Adipocyte (in vitro differentiated cells): ENCODE results near the gene MPPED1.

Source experiments
- DNase-seq: peaks from one replicate; pipeline ENCODE4 v3.0.0-alpha.2; 2015; ENCODE audit warnings: low read depth
- H3K27me3 ChIP-seq: replicated peaks from 2 replicates; pipeline ENCODE4 v1.7.0; 2013; ENCODE audit warnings: mild to moderate bottlenecking, low read length, moderate library complexity; ENCODE audit not compliant: control insufficient read depth, insufficient read depth
- H3K36me3 ChIP-seq: 2 replicates; pipeline ENCODE4 v1.7.0; 2013; ENCODE audit warnings: low read length, mild to moderate bottlenecking, moderate library complexity; ENCODE audit not compliant: control insufficient read depth, insufficient read depth, severe bottlenecking
- H3K4me1 ChIP-seq: 2 replicates; pipeline ENCODE4 v1.7.0; 2013; ENCODE audit warnings: mild to moderate bottlenecking, low read length, moderate library complexity; ENCODE audit not compliant: control insufficient read depth, insufficient read depth
- H3K4me3 ChIP-seq: 2 replicates; pipeline ENCODE4 v1.7.0; 2013; ENCODE audit warnings: mild to moderate bottlenecking, low read length, moderate library complexity
- H3K9ac ChIP-seq: 2 replicates; pipeline ENCODE4 v1.7.0; 2013; ENCODE audit warnings: mild to moderate bottlenecking, low read length, moderate library complexity
- H3K9me3 ChIP-seq: 2 replicates; pipeline ENCODE4 v1.7.0; 2013; ENCODE audit warnings: mild to moderate bottlenecking, low read length, moderate library complexity; ENCODE audit not compliant: control insufficient read depth

Gene MPPED1

DNA sequence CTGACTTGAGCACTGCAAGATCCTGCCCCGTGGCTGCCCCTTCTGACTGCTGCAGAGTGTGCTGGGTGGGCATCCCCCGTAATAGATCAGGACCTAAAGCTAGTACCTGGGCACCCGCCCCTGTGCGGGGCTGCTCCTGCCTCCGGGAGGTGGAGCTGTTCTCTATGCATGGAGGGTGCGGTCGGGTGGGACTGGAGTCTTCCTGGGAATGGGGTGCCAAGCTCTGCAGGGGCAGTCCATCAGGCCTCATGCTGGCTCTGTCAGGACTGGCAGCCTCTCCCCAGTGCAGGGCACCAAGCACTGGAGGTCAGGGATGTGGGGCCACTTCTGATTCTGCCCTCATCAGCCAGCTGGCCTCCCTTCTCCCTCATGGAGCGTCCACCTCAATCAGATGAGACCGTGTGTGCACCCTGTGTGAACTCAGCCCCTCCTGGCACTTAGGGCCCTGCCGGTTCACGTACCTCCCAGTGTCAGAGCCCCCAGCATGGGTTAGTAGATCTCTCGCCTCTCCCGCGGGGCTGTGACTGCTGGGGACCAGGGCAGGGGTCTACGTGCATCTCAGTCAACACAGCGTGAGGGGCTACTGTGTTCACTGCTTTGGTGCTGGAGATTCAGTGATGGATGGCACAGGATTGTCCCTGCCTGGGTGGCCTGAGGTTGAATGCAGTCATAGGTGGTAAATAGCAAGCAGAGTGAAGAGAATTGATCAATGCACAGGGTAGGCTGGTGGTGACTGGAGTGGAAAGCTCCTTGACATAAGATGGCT is 30.8 kb downstream of the MPPED1 start:
- Histone ChIP-seq H3K36me3 (no peaks in the 10 kb centered on the region), H3K9ac (no peak overlapping the region), H3K9me3 (no peaks in the 10 kb centered on the region), H3K27me3 (peaks cover 58% of the 10 kb centered on the region), H3K4me1 (no peaks in the 10 kb centered on the region), H3K4me3 (no peak overlapping the region)
- no peak for DNase-seq

DNA sequence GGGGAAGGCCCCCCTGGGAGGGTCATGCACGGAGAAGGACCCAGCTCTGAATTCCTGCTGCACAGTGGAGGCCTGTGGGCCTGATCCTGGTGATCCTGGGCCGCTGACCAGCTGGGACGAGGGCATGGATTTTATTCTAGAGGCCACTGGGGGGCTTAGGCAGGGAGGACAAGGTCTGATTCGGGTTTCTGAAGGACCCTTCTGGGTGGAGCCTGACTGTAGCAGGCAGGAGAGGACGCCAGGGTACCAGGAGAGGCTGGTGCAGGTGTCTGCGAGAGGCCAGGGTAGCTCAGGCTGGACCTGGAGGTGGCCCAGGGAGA is 31.3 kb downstream of the MPPED1 start:
- Histone ChIP-seq H3K27me3 (peaks cover 53% of the 10 kb centered on the region), H3K4me3 (no peak overlapping the region), H3K9ac (no peak overlapping the region), H3K36me3 (no peaks in the 10 kb centered on the region), H3K9me3 (no peaks in the 10 kb centered on the region), H3K4me1 (no peaks in the 10 kb centered on the region)
- DNase-seq, result no peak

DNA sequence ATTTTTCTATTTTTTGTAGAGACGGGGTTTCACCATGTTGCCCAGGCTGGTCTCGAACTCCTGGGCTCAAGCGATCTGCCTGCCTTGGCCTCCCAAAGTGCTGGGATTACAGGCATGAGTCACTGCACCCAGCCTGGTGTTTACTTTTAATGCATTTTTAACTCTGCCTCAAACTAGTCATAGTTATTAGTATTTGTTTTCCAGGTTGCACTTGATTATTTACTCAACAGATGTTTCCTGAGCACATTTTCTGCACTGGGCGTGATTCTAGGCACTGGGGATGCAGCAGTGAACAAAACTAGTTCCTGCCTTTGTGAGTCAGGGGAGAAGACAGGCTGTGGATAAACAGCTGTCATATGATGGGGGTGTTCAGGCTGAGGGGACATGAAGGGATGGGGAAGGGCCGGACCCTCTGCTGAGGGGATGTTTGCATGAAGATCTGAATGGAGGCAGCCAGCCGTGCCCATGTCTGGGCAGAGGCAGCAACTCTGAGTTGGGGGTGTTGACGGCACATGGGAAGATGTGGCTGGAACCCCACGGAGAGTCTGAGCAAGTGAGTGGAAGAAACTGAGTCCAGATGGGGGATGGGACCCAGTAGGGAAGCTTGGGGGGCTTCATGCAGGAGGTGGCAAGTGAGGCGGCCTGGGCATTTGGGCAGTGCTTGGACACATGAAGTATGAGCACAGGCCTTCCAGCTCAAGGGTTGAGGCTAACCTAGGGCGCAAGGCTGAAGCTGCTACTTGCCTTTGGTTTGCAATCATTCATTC is 34.4 kb downstream of the MPPED1 start:
- Histone ChIP-seq H3K9ac (no peak overlapping the region), H3K27me3 (peaks cover 28% of the 10 kb centered on the region), H3K4me3 (no peak overlapping the region)

DNA sequence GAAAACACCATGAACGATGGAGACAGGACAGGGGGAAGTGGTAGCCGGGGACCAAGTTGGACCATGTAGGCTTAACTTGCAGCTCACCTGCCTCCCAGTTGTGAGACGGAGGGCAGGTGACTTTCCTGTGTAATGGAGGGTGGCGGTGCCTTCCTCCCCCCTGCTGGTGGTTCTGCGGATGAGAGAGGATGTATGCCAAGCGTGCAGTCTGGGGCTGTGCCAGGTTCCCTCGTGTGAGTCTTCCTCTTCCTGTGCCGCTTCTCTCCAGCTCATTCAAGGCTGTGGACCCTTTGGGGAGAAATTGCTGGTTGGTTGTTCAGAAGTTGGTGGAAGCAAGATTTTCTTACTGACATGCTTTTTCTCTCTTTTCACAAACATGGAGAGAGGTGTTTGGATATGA is 35.1 kb downstream of the MPPED1 start:
- Histone ChIP-seq H3K4me3 (no peak overlapping the region), H3K9me3 (no peaks in the 10 kb centered on the region), H3K36me3 (no peaks in the 10 kb centered on the region), H3K27me3 (peaks cover 24% of the 10 kb centered on the region), H3K4me1 (no peaks in the 10 kb centered on the region), H3K9ac (no peak overlapping the region)
- no peak for DNase-seq

More for the DNA sequence above, 34.4 kb downstream of the MPPED1 start:
- no peak for DNase-seq
- H3K36me3 ChIP-seq, result no peaks in the 10 kb centered on the region
- no peaks in the 10 kb centered on the region for H3K9me3 ChIP-seq
- H3K4me1 ChIP-seq, result no peaks in the 10 kb centered on the region

DNA sequence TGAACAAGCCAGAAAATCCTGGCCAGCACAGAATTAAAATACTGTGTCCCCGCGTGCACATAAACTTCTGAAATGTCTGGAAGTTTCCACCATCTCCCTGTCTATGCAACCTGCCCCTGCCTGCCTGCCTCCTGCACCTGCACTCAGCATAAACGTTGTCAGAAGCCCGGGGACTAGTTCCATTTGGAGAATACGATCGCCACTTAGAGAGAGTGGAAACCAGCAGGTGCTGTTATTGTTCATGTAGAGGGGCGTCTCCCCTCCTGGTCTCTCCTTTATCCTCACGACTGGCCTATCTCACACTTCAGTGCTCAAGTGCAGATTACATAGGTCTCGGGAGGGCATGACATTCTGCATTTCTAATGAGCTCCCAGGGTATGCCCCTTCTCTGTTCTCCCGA is 35.6 kb downstream of the MPPED1 start:
- Histone ChIP-seq H3K9me3 (no peaks in the 10 kb centered on the region), H3K4me3 (no peak overlapping the region), H3K27me3 (peaks cover 22% of the 10 kb centered on the region), H3K36me3 (no peaks in the 10 kb centered on the region), H3K4me1 (no peaks in the 10 kb centered on the region), H3K9ac (no peak overlapping the region)
- DNase-seq, result no peak

DNA sequence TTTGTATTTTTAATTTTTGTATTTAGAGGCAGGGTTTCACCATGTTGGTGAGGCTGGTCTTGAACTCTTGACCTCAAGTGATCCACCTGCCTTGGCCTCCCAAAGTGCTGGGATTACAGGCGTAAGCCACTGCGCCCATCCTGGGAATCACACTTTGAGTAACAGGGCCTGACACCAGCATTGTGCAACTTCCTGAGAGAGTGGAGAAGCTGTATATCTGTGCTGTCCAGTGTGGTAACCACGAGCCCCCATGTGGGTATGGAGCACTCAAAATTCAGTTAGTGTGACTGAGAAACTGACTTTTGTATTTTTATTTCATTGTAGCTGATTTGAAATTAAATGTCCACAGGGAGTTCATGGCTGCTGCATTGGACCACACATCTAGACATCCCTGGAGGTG is 36.2 kb downstream of the MPPED1 start:
- peaks cover 20% of the 10 kb centered on the region for H3K27me3 ChIP-seq
- DNase-seq, result no peak
- H3K4me3 ChIP-seq, result no peak overlapping the region
- no peaks in the 10 kb centered on the region for H3K36me3 ChIP-seq
- H3K4me1 ChIP-seq, result no peaks in the 10 kb centered on the region
- H3K9ac ChIP-seq, result no peak overlapping the region
- H3K9me3 ChIP-seq, result no peaks in the 10 kb centered on the region

DNA sequence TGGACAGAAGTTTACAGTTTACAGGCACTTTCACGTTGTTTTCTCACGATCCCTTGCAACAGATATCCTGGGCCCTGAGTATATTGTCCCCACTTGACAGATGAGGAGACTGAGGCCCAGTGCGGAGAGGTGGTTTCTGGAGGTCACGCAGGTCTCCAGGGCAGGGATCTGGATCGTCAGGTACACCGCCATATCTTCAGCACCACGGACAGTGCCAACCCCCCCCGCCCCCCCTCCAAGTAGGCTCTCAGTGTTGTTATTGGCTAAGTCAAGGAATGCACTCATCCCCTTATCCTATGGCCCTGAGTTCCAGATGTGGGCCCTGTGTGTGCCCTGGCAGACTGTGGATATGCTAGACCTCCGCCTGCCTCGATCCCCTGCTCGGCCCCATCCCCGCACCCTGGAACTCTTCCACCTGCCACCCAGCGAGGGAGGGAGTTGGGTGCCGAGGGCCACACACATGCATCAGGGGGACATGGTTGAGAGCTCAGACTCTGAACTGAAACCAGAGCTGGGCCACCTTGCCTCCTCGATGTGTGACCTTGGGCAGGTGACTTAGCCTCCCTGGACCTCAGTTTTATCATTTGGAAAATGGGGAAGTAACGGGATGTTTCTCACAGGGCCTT is 37.5 kb downstream of the MPPED1 start:
- no peaks in the 10 kb centered on the region for H3K4me1 ChIP-seq
- H3K4me3 ChIP-seq, result no peak overlapping the region
- H3K9me3 ChIP-seq, result no peaks in the 10 kb centered on the region
- H3K36me3 ChIP-seq, result no peaks in the 10 kb centered on the region
- peaks cover 20% of the 10 kb centered on the region for H3K27me3 ChIP-seq
- no peak overlapping the region for H3K9ac ChIP-seq
- no peak for DNase-seq

DNA sequence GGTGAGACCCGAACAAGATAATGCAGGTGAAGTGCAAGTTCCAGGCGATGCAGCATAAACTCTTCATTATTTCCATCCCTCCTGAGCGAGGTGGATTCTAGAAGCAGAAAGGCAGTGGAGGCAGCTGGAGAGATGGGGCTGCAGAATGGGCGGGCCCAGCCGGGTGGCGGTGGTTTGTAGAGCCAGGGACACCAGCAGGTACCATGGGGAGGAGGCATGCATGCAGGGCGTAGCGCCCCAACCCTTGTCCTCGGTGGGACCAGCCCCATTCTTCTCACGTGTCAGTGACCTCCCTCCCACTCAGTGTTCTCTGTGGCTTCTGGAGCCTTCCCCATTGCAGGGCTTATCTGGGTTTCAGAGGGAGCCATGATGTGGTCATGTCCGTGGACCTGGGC is 38.0 kb downstream of the MPPED1 start:
- Histone ChIP-seq H3K9me3 (no peaks in the 10 kb centered on the region), H3K4me1 (no peaks in the 10 kb centered on the region), H3K36me3 (no peaks in the 10 kb centered on the region), H3K4me3 (no peak overlapping the region), H3K9ac (no peak overlapping the region), H3K27me3 (peaks cover 20% of the 10 kb centered on the region)
- no peak for DNase-seq

DNA sequence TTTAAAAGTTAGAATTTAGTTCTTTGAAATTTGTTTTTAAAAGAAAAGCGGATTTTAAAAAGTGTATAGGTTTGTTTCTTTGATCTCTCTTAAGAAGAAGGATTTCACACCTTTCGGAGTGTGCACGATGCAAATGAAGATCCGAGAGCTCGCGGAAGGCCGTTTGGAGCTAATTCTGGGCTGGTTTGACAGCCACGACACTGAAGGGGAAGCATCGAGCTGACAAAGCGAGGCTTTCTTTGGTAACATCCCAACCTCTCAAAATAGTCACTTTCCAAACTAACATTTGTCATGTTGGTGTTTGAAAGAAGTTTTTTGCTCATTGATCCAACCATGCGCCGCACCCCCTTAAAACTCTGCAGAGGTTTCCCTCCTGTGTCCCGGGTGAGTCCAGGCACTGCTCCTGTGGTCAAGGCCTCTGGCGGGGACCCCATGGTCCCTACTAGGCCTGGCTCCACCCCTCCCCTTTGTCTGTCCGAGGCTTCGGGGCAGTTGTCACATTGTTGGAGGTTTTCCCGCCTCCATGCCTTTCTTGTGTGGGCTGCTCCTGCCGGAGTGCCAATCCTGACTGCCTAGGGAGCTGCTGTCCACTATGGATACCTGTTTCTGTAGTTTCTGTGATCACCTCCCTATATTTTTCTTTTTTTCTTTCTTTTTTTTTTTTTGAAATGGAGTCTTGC is 39.7 kb downstream of the MPPED1 start:
- Histone ChIP-seq H3K4me1 (no peaks in the 10 kb centered on the region), H3K36me3 (no peaks in the 10 kb centered on the region), H3K4me3 (no peak overlapping the region), H3K27me3 (peaks cover 16% of the 10 kb centered on the region), H3K9ac (no peak overlapping the region), H3K9me3 (no peaks in the 10 kb centered on the region)
- DNase-seq, result no peak

DNA sequence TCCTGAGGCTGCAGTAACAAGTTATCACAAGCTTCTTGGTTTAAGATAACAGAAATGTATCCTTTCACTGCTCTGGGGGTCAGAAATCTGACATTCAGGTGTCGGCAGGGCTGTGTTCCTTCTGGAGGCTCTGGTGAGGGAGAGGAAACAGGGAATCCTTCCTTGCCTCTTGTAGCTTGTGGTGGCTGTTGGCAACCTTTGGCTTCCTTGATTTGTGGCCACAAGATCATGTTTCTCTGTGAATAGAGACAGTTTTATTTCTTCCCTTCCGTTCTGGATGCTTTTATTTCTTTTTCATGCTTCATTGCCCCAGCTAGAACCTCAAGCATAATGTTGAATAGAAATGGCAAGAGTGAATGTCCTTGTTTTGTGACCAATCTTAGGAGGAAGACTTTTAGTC is 44.0 kb downstream of the MPPED1 start:
- no peak overlapping the region for H3K4me3 ChIP-seq
- no peak overlapping the region for H3K9ac ChIP-seq
- H3K4me1 ChIP-seq, result no peaks in the 10 kb centered on the region
- no peaks in the 10 kb centered on the region for H3K36me3 ChIP-seq
- H3K9me3 ChIP-seq, result peaks cover 8% of the 10 kb centered on the region
- H3K27me3 ChIP-seq, result peaks cover 3% of the 10 kb centered on the region
- no peak for DNase-seq

DNA sequence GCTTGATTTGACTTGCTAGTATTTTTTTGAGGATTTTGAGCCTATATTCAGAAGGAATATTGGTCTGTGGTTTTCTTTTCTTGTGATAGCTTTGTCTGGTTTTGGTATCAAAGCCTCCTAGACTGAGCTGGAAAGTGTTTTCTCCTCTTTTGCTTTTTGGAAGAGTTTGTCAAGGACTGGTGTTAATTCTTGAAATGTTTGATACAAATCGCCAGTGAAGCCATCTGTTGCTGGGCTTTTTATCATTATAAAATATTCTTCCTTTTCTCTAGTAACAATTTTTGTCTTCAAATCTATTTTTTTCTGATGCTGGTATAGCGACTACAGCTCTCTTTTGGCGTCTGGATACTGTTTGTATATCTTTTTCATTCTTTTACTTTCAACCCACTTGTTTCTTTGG is 45.2 kb downstream of the MPPED1 start:
- Histone ChIP-seq H3K4me3 (no peak overlapping the region), H3K4me1 (no peaks in the 10 kb centered on the region), H3K27me3 (peaks cover 3% of the 10 kb centered on the region), H3K36me3 (no peaks in the 10 kb centered on the region), H3K9ac (no peak overlapping the region), H3K9me3 (peaks cover 16% of the 10 kb centered on the region)
- DNase-seq, result no peak
